Caco-2 (cell line): ENCODE measurements around the gene AHRR. TPM values are rescaled to one million over a fixed set of nuclear protein-coding genes. Genes with fewer than 3 reads are reported as not detected.

Source experiments
- BruUV-seq: library from RNA; stranded (reverse); fragments of 400-500 nt; replicated peaks from 2 replicates; lab custom pipeline; 2021; lab: Mats Ljungman, UMichigan
- CTCF ChIA-PET: fragments of 300-600 bp; sonication (Branson Sonifier 250); formaldehyde crosslinking; loops from one replicate; lab custom pipeline; 2022; ENCODE audit warnings: antibody characterized with exemption; lab: Charles Lee
- POLR2A ChIA-PET: fragments of 300-600 bp; sonication (Branson Sonifier 250); formaldehyde crosslinking; loops from one replicate; lab custom pipeline; 2022; ENCODE audit warnings: antibody characterized with exemption; lab: Charles Lee
- DNase-seq, 2 experiments: peaks; one replicate each; pipeline versions ENCODE4 v3.0.0 to v3.0.0-alpha.2; 2020 to 2022
- H3K27me3 ChIP-seq: replicated peaks from 2 replicates; pipeline ENCODE4 v1.6.0; 2011; ENCODE audit warnings: low read length; ENCODE audit not compliant: control insufficient read depth, insufficient read depth
- H3K36me3 ChIP-seq: 2 replicates; pipeline ENCODE4 v1.5.1; 2011; ENCODE audit warnings: low read length; ENCODE audit not compliant: control insufficient read depth, insufficient read depth
- H3K4me1 ChIP-seq: fragments of 250-450 bp; sonication (Bioruptor Pico); 2 replicates; pipeline ENCODE4 v1.5.1; 2020; ENCODE audit warnings: mild to moderate bottlenecking
- H3K4me3 ChIP-seq: 2 replicates; pipeline ENCODE4 v1.5.1; 2011; ENCODE audit warnings: low read depth, mild to moderate bottlenecking, control low read depth, low read length
- H3K9me3 ChIP-seq: fragments of 250-450 bp; sonication (Bioruptor Pico); 2 replicates; pipeline ENCODE4 v1.5.1; 2020; ENCODE audit warnings: mild to moderate bottlenecking, moderate library complexity
- H3K27ac Mint-ChIP-seq: one replicate; pipeline ENCODE4 v1.8.0; 2022; ENCODE audit warnings: mixed read lengths; ENCODE audit not compliant: unreplicated experiment
- H3K27me3 Mint-ChIP-seq: one replicate; pipeline ENCODE4 v1.8.0; 2022; ENCODE audit warnings: mixed read lengths; ENCODE audit not compliant: insufficient read depth, unreplicated experiment
- H3K36me3 Mint-ChIP-seq: one replicate; pipeline ENCODE4 v1.8.0; 2022; ENCODE audit warnings: mild to moderate bottlenecking, mixed read lengths; ENCODE audit not compliant: insufficient read depth, unreplicated experiment
- H3K4me1 Mint-ChIP-seq: one replicate; pipeline ENCODE4 v1.8.0; 2022; ENCODE audit warnings: low read depth, mixed read lengths; ENCODE audit not compliant: unreplicated experiment
- H3K4me3 Mint-ChIP-seq: one replicate; pipeline ENCODE4 v1.8.0; 2022; ENCODE audit warnings: mild to moderate bottlenecking, moderate library complexity, mixed read lengths; ENCODE audit not compliant: unreplicated experiment
- H3K9me3 Mint-ChIP-seq: one replicate; pipeline ENCODE4 v1.8.0; 2022; ENCODE audit warnings: mixed read lengths; ENCODE audit not compliant: unreplicated experiment
- CTCF ChIP-seq, 2 experiments: fragments of 200-600 bp in 1 of 2; IDR thresholded peaks; 1 replicate in 1 of 2; 2 replicates in 1 of 2; pipeline versions ENCODE4 v1.5.1 to v1.8.0; 2011 to 2022; ENCODE audit warnings: antibody characterized with exemption in 1 of 2, control low read depth in 1 of 2, inconsistent platforms in 1 of 2, low read depth in 1 of 2, low read length in 1 of 2, mild to moderate bottlenecking in 1 of 2, moderate library complexity in 1 of 2; ENCODE audit not compliant: insufficient read depth in 1 of 2, severe bottlenecking in 1 of 2, unreplicated experiment in 1 of 2
- intact Hi-C: fragments of 100-400 bp; cut with micrococcal nuclease; formaldehyde crosslinking; loops from one replicate; pipeline ENCODE4 v1.10.0; 2022; ENCODE audit not compliant: unreplicated experiment
- total RNA-seq: library from RNA; stranded (reverse); gene quantifications from 2 replicates; pipeline ENCODE4 v1.2.3, GENCODE V29; 2022

The AHRR gene
- total RNA-seq, 1 experiment from 2014 or later = 1.1 TPM

GRCh38 chr5:353612-354580 is 32.4 kb downstream of the AHRR start:
- Mint-ChIP-seq H3K4me3 (no peak overlapping the region), H3K4me1 (no peaks in the 10 kb centered on the region), H3K27ac (no peak overlapping the region), H3K27me3 (no peaks in the 10 kb centered on the region), H3K9me3 (no peaks in the 10 kb centered on the region), H3K36me3 (no peaks in the 10 kb centered on the region)
- intact Hi-C loops = no loop called here
- H3K36me3 ChIP-seq = no peaks in the 10 kb centered on the region
- TF ChIP-seq CTCF (IDR thresholded peaks at IDR 0.05; ENCODE audit: insufficient read depth in 1 of 2, low read depth in 1 of 2, low read length in 1 of 2, severe bottlenecking in 1 of 2, unreplicated experiment in 1 of 2) = no peak
- H3K9me3 ChIP-seq = no peaks in the 10 kb centered on the region
- no TSS peak for BruUV-seq
- ChIA-PET POLR2A (no interaction called here), CTCF (interaction anchor here (0.7 kb wide), 1 partner anchor 16 kb away, joined by 3 read pairs; no protein-coding TSS in a partner anchor)
- no peak overlapping the region for H3K4me3 ChIP-seq
- no peaks in the 10 kb centered on the region for H3K4me1 ChIP-seq
- no peaks in the 10 kb centered on the region for H3K27me3 ChIP-seq
- no peak for DNase-seq

GRCh38 chr5:354581-355378 is 33.3 kb downstream of the AHRR start:
- TF ChIP-seq CTCF (IDR thresholded peaks at IDR 0.05; ENCODE audit: insufficient read depth in 1 of 2, low read depth in 1 of 2, low read length in 1 of 2, severe bottlenecking in 1 of 2, unreplicated experiment in 1 of 2) = no peak
- H3K4me1 ChIP-seq = no peaks in the 10 kb centered on the region
- BruUV-seq = no TSS peak
- Mint-ChIP-seq H3K4me3 (no peak overlapping the region), H3K27me3 (no peaks in the 10 kb centered on the region), H3K27ac (no peak overlapping the region), H3K4me1 (no peaks in the 10 kb centered on the region), H3K36me3 (no peaks in the 10 kb centered on the region), H3K9me3 (no peaks in the 10 kb centered on the region)
- DNase-seq = no peak
- H3K9me3 ChIP-seq = no peaks in the 10 kb centered on the region
- H3K27me3 ChIP-seq = no peaks in the 10 kb centered on the region
- intact Hi-C loops = no loop called here
- ChIA-PET POLR2A (no interaction called here), CTCF (no interaction called here)
- H3K4me3 ChIP-seq = no peak overlapping the region
- H3K36me3 ChIP-seq = no peaks in the 10 kb centered on the region

- Mint-ChIP-seq H3K36me3 (no peaks in the 10 kb centered on the region), H3K4me3 (no peak overlapping the region), H3K27me3 (no peaks in the 10 kb centered on the region), H3K9me3 (no peaks in the 10 kb centered on the region), H3K4me1 (no peaks in the 10 kb centered on the region), H3K27ac (no peak overlapping the region)
- intact Hi-C loops = no loop called here
- H3K4me3 ChIP-seq = no peak overlapping the region
- H3K36me3 ChIP-seq = no peaks in the 10 kb centered on the region
- DNase-seq = no peak
- no peaks in the 10 kb centered on the region for H3K27me3 ChIP-seq
- ChIA-PET POLR2A (no interaction called here), CTCF (no interaction called here)
- no TSS peak for BruUV-seq
- H3K9me3 ChIP-seq = no peaks in the 10 kb centered on the region
- H3K4me1 ChIP-seq = no peaks in the 10 kb centered on the region
- TF ChIP-seq CTCF (IDR thresholded peaks at IDR 0.05; ENCODE audit: insufficient read depth in 1 of 2, low read depth in 1 of 2, low read length in 1 of 2, severe bottlenecking in 1 of 2, unreplicated experiment in 1 of 2) = no peak
Measured at GRCh38 chr5:355379-355935, 33.9 kb downstream of the AHRR start.
